AG10803 (cell line): ENCODE data around the gene U2SURP.
"Not testable (repeated sequence)": the region's sequence is repeated elsewhere in the genome, so short reads cannot be mapped to it uniquely, and the experiment has no call there.

Source experiments
- DNase-seq: peaks from one replicate; pipeline ENCODE4 v3.0.0; 2010; ENCODE audit warnings: low read depth
- H3K4me3 ChIP-seq: 2 replicates; pipeline ENCODE4 v1.5.1; 2011; ENCODE audit warnings: mild to moderate bottlenecking, low read length, control low read depth
- TF ChIP-seq, protein P1 (sequence below): conservative IDR thresholded peaks from 2 replicates; pipeline ENCODE4 v1.5.1; 2011; ENCODE audit warnings: mild to moderate bottlenecking, low read length, control low read depth, inconsistent platforms

U2SURP gene

DNA sequence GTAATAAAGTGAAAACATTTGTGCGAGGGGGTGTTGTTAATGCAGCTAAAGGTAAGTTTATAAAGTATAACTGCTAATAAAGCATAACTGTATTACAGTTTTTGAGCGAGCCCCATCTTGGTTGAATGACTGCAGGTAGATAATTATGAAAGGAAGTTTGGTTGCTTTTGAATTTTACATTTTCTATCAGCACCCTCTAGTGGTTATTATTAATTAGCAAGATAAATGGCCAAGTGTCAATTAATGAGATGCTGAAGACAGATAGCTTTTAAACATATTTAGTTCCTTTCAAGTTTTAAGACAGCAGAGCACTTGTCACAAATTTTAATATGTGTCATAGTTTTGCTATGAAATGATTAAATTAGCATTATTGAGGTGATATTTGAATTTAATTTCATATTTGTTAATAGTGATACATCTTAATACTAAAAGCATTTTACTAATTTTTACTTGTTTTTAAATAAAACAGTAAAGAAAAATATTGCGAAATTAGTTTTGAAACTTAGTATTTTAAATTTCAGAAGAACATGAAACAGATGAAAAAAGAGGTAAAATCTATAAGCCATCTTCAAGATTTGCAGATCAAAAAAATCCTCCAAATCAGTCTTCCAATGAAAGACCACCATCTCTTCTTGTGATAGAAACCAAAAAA lies 15.1 kb downstream of the U2SURP start:
- TF ChIP-seq, protein P1, sequence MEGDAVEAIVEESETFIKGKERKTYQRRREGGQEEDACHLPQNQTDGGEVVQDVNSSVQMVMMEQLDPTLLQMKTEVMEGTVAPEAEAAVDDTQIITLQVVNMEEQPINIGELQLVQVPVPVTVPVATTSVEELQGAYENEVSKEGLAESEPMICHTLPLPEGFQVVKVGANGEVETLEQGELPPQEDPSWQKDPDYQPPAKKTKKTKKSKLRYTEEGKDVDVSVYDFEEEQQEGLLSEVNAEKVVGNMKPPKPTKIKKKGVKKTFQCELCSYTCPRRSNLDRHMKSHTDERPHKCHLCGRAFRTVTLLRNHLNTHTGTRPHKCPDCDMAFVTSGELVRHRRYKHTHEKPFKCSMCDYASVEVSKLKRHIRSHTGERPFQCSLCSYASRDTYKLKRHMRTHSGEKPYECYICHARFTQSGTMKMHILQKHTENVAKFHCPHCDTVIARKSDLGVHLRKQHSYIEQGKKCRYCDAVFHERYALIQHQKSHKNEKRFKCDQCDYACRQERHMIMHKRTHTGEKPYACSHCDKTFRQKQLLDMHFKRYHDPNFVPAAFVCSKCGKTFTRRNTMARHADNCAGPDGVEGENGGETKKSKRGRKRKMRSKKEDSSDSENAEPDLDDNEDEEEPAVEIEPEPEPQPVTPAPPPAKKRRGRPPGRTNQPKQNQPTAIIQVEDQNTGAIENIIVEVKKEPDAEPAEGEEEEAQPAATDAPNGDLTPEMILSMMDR = peak; percentile 44
- DNase-seq = no peak
- H3K4me3 ChIP-seq = no peak overlapping the region

DNA sequence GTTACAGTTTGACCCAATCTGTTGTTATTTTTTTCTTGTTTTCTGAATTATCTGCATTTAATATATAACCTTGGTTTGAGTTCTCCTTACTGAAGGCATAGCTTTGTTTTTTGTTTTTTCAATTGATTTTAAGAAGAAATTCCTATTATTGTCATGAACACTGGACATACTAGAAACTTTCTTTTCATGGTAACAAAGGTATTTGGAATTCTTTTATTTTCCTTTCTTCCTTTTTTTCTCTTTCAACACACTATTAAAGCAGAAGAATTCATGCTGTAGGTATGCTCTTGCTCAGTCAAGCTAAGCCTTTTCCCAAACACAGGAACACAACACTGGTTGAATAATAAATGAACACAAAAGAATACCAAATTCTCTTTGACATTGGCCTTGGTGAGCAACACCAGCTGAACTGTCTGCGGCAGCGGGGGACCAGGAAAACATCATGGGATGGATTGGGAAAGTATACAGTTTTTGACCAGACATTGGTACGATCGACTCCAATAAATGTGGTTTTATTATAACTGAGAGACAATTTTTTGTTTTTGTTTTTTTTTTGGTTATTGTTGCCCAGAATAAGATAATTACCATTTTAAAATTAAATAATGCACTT lies 23.1 kb downstream of the U2SURP start:
- no peak for DNase-seq
- TF ChIP-seq, protein P1 = no peak

DNA sequence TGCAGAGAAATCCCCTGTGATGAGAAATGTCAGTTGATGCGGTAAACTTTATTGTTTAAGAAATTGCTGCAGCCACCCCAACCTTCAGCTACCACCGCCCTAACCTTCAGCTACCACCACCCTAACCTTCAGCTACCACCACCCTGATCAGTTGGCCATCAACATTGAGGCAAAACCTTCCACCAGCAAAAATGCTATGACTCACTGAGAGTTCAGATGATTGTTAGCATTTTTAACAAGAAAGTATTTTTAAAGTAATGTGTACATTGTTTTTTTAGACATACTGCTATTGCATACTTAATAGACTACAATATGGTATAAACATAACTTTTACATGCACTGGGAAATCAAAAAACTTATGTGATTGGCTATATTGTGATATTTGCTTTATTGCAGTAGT lies 30.0 kb downstream of the U2SURP start:
- no peak overlapping the region for H3K4me3 ChIP-seq
- DNase-seq = no peak
- TF ChIP-seq, protein P1 = no peak

More for the DNA sequence above, 23.1 kb downstream of the U2SURP start:
- H3K4me3 ChIP-seq = no peak overlapping the region

DNA sequence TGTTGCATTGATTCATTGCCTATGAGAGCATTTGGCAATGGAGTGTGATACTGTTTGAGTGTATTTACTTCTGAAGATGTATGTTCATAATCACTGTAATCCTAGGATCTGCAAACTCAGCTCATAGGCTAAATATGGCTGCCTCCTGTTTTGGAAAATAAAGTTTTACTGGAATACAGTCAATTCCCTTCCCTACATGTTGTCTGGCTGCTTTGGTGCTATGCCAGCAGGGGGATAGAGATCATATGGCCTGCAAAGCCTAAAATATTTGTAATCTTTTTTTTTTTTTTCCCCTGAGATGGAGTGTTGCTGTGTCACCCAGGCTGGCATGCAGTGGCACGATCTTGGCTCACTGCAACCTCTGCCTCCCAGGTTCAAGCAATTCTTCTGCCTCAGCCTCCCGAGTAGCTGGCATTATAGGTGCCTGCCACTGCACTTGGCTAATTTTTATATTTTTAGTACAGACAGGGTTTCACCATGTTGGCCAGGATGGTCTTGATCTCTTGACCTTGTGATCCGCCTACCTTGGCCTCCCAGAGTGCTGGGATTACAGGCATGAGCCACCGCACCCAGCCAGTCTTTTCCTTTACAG lies 30.5 kb downstream of the U2SURP start:
- H3K4me3 ChIP-seq, DNase-seq: not testable (repeated sequence)

DNA sequence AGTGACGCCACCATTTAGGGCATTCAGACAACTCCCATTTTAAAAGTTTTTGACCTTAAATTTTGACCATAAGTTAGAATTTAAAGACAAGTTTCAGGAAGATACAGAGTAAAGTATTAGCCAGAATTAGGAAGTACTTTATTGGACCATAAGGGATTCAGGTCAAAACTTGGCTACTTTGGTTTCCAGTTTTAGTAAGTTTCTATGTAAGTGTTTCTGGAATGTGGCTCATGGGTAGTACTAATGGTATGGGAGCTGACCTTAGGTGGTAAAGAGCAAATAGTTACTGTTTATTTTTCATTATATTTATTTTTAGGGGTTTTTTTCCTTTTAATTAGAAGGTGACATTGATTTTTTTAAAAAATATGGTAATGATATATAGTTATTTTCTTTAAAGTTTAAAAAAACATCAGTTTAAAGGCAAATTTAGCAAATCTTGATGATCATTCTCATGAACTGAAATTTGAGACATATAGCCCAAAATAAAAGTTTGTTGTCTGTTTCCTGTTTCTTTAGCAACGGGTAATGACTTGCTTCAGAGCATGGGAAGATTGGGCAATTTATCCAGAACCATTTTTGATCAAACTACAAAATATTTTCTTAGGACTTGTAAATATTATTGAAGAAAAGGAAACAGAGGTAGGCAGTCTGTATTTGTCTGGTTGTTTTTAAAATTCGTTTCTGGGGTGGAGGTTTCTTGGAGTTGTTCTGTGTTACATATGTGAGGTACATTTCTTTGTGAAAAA lies 34.3 kb downstream of the U2SURP start:
- DNase-seq = peak; percentile 60
- TF ChIP-seq, protein P1 = no peak
- H3K4me3 ChIP-seq = no peak overlapping the region

DNA sequence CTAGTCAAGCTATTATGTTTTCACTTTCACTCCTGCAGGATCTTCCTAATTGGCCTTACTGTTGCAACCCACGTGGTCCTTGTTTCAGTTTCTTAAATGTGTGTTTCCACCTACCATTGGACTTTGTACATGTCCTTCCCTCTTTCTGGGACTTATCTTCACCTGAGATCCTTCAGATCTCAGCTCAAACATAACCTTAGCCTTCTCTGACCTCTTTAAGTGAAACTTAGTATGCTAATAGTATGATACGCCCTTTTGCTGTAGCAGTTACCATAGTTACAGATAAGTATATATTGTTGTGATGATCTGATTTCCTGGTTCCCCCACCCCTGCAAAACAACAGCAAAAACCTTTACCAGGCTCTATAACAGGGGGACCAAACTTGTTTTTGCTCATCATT lies 35.2 kb downstream of the U2SURP start:
- TF ChIP-seq, protein P1 = no peak
- H3K4me3 ChIP-seq = no peak overlapping the region
- DNase-seq = no peak

DNA sequence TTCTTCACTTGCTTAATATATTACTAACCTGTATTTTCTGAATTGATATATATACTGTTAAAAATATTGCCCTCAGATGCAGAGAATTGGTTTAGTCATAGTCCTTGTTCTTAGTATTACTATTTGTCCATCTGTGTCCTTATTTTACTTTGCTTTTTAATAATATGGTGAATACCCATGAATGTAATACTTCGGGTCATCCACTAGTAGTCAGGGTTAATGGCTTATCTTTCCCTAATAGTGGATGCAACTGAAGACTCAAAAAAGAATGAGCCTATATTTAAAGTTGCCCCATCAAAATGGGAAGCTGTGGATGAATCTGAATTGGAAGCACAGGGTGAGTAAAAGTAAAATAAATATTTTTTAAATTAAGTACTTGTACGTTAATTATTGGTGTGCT lies 36.5 kb downstream of the U2SURP start:
- DNase-seq = no peak
- TF ChIP-seq, protein P1 = peak; percentile 28
- no peak overlapping the region for H3K4me3 ChIP-seq
